GOT3 (cell line): ENCODE data around the gene FANCG.

ENCODE experiments used
- DNase-seq: peaks from one replicate; lab custom pipeline; 2025; ENCODE audit warnings: mixed read lengths; lab: John Stamatoyannopoulos, UW

FANCG gene

GRCh38 chr9:35079426-35080341 is at the start of gene FANCG:
TSS of gene FANCG (minus strand) at chr9:35079942. CDS start at chr9:35079524, 418 bp downstream.
- DNase-seq: peak; percentile 46

GRCh38 chr9:35116898-35117551 is 37.3 kb upstream of the FANCG start:
- peak; percentile 32 for DNase-seq

- no peak for DNase-seq
Measured at GRCh38 chr9:35116539-35116897, 36.8 kb upstream of the FANCG start.

DNA sequence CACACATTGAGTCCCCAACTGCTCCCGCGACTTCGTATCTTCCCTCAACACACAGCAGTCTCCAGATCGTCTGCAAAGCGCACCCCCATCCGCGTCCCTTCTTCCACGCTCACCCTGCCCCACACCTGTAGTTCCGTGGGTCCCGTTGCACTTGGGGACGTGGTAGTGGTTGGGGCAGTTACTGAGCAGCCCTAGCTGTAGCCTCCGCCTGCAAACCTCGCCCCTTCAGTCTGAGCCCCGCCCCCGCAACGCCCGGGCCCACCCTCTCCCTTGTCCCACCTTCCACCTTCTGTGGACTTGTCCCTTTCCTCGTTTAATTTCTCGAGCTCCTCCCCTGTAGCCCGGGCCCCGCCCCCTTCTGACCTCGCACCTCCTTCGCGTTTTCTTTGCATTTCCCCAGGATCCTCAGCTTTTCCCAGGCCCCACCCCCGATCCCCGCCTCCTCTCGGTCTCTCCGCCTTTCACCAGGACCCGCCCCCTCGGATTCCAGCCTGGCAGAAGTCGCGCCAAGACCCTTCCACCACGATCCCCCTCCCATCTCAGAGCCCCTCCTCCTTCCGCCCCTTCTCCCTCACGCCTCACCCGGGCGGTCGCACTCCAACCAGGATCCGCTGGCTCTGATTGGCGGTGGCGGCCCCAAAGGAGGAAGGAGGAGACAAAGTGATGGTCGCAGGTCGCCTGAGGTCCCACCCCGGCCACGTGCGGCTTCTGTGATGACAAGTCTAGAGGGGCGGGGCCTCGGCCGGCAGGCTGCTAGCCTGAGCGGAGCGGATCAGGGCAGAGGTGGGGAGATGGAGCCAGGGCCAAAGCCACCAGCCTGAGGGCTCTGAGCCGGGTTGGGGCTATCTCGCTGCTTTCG is 36.2 kb upstream of the FANCG start, which contains the start of gene ATOSB:
Gene ATOSB (minus strand): TSS at position 183 of the 859 bp plus-strand sequence. CDS start 7,588 bp downstream, outside the sequence.
- peak; percentile 44 for DNase-seq

DNA sequence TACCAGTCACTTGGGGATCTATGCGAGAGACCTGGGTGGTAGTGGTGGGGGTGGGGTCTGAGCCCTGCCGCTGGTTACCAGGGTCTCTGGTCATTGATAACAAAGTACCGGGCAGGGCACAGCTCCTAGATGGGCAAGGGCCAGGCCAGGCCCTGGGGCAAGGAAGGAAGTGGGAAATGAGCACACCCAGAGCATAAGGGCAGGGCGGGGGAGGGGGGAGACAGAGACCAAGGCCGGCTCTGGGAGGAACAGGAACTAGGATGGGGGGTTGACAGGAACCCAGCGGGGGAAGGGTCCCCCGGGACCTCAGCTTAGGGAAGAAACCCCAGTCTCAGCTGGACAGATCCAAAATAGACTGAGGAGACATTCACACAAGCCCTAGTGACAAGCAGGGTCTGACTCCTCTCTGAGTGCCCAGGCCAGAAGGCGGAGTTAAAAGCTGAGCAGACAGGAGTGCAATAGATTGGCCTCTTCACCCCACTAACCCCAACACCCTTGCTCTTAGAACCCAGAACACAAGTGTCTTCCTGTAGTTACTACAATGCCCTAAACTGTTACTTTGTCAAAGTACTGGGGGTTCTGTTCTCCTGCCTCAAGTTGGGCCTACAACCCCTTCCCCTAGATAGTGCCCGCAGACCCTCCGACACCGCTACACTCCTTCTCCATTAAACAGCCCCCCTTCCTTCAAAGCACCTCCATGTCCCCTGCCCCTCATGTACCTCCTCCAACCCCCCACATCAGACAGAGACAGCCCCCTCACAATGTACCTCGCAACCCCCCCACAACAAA is 35.3 kb upstream of the FANCG start:
- DNase-seq: no peak

DNA sequence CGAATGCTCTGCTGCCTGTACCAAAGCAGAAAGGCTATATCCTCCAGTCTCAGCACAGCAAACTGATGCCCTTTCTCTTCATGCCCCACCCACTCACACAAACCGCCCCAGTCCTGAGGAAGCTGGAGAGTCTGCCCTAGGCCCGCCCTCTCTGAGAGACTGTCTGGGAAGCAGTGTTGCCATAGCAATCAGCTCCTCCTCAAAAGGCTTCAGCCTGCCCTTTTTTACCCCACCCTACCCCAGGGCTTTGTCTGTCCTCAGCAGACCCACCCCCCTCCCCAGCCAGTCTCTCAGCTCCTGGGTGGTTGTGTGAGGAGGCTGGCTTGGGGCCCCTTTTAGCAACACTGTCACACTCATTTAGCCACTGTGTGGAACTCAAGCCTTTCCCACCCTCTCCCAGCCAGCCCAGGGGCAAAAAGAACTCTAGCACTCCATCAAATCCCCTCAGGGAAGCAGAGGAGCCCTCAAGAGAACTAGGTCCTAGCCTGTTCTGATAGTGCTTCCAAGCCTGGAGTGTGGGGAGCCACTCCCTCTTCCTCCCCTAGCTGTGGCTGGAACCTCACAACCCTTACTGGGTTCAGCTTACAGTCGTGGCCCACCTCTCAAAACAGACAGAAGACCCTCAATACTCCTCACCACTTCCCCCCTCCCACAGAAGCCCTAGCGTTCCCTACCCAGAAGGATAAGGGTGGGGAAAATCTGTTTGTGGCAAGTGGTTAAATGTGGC is 34.5 kb upstream of the FANCG start:
- peak; percentile 17 for DNase-seq

GRCh38 chr9:35112257-35113020 is 32.7 kb upstream of the FANCG start:
- DNase-seq: no peak

DNA sequence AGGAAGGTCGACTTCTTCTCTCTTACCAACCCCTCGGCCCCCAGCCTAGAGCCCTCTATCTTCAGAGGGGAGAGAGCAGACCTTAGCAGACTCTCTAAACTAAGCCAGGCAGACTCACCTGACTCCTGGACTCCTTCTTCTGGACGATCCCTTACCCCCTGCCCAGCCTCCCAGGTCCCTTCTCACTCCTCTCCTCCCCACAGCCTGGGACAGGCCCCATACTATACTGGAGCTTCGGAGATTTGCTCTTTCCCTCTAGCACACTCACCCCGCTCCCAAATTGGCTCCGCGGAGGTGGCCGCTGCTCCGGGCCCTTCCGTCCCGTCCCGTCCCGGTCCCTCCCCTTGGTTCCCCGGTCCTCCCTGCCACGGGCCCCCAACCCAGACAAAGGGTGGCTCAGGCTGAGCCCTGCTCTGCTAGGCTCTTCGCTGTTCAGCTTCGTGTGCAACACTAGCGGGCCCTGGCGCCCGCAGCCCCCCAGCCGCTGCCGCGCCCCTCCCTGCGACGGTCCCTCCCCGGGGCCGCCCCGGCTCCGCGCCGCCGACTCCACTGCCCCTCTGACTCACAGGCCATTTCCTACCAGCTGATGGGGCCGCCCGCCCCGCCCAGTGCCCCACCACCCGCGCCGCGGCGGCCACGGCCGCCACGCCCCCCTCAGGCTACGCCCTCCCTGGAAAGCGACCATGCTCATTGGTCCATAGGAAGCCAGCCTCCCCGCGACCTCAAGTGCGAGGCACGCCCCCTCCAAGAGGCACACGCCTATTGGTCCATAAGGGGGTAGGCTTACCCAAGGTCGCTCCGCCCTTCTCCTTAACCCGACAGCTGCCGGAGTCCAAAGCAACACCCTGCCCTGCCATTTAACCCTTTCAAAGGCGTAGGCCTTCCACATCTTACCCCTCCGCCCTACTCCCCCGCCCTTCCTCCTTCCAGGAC is 31.5 kb upstream of the FANCG start:
- DNase-seq: peak; percentile 68

DNA sequence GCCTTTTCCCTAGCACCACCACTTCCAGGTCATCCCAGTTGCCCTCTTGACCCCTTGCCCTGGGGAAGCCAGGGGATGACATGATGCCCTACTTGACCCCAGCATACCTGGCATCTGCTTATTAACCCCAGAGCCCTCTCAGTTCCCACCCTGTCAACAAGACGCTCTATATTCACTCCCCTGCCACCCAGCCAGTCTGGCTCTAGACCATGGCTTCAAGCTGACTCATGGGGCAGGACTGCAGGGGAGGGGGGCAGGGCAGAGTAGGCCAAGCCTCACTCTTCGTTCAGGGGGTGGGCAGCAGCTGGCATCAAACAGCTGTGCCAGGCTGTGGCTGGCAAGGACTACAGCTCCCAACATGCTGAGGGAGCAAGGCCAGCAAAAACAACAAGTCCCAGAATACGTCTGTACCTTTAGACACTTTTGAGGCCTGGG is 30.6 kb upstream of the FANCG start:
- DNase-seq: no peak

- DNase-seq: no peak
Measured at GRCh38 chr9:35108946-35109575, 29.3 kb upstream of the FANCG start.

GRCh38 chr9:35108461-35108860 is 28.7 kb upstream of the FANCG start:
- no peak for DNase-seq

- no peak for DNase-seq
Measured at GRCh38 chr9:35107297-35108290, 27.9 kb upstream of the FANCG start.

DNA sequence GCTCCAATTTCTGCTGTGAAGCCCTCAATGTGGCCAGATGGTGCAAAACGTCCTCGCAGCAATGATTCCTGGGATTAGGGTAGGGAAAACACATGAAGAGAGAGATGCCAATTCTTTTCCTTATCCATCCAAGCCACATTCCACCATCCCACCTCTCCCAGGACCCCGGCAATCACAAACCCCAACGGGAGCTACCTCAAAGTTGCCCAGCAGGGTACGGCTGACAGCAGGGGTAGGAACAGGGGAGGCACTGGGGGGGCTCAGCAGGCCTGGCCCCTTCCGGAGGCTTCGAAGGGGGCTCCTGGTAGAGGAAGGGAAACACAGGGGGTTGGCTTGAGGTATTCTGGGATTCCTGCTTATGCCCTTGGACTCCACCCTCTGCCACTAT is 26.6 kb upstream of the FANCG start:
- no peak for DNase-seq

DNA sequence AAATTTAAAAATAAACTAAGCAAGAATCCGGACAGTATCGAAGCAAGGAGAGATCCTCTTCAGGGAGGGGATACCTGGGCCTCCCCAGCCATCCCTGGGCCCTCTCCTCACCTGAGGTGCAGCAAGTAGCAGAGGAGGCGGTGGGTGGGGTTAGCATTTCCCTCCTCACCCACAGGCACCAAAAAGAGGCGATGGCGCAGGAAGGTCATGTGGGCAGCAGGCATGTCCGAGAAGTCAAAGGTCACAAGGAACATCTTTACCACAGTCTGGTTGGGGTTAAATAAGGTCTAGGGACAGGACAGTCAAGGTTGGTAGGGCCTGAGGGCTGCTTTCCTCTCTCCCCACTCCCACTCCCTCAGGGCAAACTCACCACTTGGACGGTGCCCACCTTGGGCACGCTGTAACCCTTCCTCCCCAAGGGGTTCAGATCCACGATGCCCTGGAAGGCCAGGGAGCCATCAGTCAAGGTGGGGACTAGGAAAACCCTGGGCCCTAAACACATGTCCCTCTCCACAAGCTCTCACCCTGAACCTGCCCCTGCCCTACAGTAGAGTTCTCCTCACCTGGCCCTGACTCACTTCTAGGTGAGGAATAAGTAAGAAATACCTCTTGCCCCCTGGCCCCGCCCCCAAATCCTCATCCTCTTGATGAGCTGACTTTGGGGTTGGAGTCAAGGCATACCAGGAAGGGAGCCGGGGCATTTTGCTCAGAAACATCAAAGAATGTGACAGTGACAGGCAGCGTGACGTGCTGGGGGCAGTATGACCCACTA is 26.0 kb upstream of the FANCG start:
- DNase-seq: no peak

- DNase-seq: no peak
Measured at GRCh38 chr9:35105126-35105525, 25.4 kb upstream of the FANCG start.

GRCh38 chr9:35104586-35104985 is 24.8 kb upstream of the FANCG start:
- no peak for DNase-seq
